Activated CD8-positive, alpha-beta T cell treated with anti-CD3 and anti-CD28 coated beads for 36 hours (primary cell): Measurements from ENCODE around the gene SMARCD3. TPM values are rescaled to one million over a fixed set of nuclear protein-coding genes. Genes with fewer than 3 reads are reported as not detected.

Experiments used
- ATAC-seq: fragments of 200-7000 bp; cut with Tn5 transposase; one replicate; pipeline ENCODE4 v1.10.0; 2021; ENCODE audit warnings: mild to moderate bottlenecking, moderate library complexity
- CTCF ChIA-PET: fragments of 350-600 bp; sonication (Branson Sonifier 250); formaldehyde crosslinking; loops from one replicate; lab custom pipeline; 2021; ENCODE audit warnings: antibody characterized with exemption; lab: Charles Lee
- POLR2A ChIA-PET: fragments of 350-600 bp; sonication (Branson Sonifier 250); formaldehyde crosslinking; loops from one replicate; lab custom pipeline; 2021; ENCODE audit warnings: antibody characterized with exemption; lab: Charles Lee
- DNase-seq: peaks from one replicate; pipeline ENCODE4 v3.0.0-alpha.2; 2020
- H3K27ac Mint-ChIP-seq: one replicate; pipeline ENCODE4 v1.8.0; 2021; ENCODE audit warnings: mild to moderate bottlenecking, mixed read lengths
- H3K27me3 Mint-ChIP-seq: one replicate; pipeline ENCODE4 v1.8.0; 2021; ENCODE audit warnings: mixed read lengths
- H3K36me3 Mint-ChIP-seq: one replicate; pipeline ENCODE4 v1.8.0; 2021; ENCODE audit warnings: low read depth, mixed read lengths
- H3K4me1 Mint-ChIP-seq: one replicate; pipeline ENCODE4 v1.8.0; 2021; ENCODE audit warnings: low read depth, mixed read lengths
- H3K4me3 Mint-ChIP-seq: one replicate; pipeline ENCODE4 v1.8.0; 2021; ENCODE audit warnings: mild to moderate bottlenecking, moderate library complexity, mixed read lengths
- H3K9me3 Mint-ChIP-seq: one replicate; pipeline ENCODE4 v1.8.0; 2021; ENCODE audit warnings: mixed read lengths
- intact Hi-C: fragments of 100-400 bp; cut with micrococcal nuclease; formaldehyde crosslinking; loops from one replicate; pipeline ENCODE4 v1.10.0; 2022
- total RNA-seq, 2 experiments: library from RNA; stranded (reverse); gene quantifications; one replicate each; pipeline ENCODE4 v1.2.3, GENCODE V29; 2021
- TF ChIP-seq, protein P1 (sequence below): fragments of 200-600 bp; IDR thresholded peaks from one replicate; pipeline ENCODE4 v1.8.0; 2022; ENCODE audit warnings: antibody characterized with exemption, mild to moderate bottlenecking

The SMARCD3 gene
- total RNA-seq, 2 experiments from 2014 or later = 8.2 to 8.9 TPM

DNA sequence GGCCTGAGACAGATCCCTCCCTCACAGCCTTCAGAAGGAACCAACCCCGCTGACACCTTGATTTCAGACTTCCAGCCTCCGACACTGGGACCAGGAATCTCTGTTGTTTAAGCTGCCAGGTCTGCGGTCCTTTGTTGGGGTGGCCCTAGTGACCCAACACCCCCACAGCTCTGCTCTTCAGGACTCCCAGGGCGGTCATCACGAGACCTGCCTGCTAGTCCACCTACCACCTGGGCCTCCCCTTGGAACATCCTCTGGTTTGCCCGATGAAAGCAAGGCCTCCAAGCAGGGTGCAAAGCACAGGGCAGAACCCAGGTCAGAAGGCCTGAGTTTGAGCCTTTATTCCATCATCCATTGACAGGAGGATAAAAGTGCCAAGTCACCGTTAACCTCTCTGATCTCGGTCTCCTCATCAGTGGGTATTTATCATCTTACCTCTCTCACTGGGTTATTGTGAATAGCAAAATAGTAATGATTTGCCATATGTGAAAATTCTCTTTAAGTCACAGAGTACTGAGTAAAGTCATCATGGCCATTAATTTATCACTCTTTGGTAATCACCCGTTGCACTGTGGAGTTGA, 16.9 kb upstream of the SMARCD3 start:
- Mint-ChIP-seq H3K27ac (no peak overlapping the region), H3K36me3 (no peaks in the 10 kb centered on the region), H3K9me3 (no peaks in the 10 kb centered on the region), H3K27me3 (no peaks in the 10 kb centered on the region), H3K4me3 (no peak overlapping the region), H3K4me1 (no peaks in the 10 kb centered on the region)
- CTCF ChIA-PET = interaction anchor here (0.9 kb wide), 1 partner anchor 10 kb away, joined by 3 read pairs; no protein-coding TSS in a partner anchor
- TF ChIP-seq, protein P1, sequence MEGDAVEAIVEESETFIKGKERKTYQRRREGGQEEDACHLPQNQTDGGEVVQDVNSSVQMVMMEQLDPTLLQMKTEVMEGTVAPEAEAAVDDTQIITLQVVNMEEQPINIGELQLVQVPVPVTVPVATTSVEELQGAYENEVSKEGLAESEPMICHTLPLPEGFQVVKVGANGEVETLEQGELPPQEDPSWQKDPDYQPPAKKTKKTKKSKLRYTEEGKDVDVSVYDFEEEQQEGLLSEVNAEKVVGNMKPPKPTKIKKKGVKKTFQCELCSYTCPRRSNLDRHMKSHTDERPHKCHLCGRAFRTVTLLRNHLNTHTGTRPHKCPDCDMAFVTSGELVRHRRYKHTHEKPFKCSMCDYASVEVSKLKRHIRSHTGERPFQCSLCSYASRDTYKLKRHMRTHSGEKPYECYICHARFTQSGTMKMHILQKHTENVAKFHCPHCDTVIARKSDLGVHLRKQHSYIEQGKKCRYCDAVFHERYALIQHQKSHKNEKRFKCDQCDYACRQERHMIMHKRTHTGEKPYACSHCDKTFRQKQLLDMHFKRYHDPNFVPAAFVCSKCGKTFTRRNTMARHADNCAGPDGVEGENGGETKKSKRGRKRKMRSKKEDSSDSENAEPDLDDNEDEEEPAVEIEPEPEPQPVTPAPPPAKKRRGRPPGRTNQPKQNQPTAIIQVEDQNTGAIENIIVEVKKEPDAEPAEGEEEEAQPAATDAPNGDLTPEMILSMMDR = no peak
- no peak for ATAC-seq
- no peak for DNase-seq
- POLR2A ChIA-PET = no interaction called here
- intact Hi-C loops = no loop called here

DNA sequence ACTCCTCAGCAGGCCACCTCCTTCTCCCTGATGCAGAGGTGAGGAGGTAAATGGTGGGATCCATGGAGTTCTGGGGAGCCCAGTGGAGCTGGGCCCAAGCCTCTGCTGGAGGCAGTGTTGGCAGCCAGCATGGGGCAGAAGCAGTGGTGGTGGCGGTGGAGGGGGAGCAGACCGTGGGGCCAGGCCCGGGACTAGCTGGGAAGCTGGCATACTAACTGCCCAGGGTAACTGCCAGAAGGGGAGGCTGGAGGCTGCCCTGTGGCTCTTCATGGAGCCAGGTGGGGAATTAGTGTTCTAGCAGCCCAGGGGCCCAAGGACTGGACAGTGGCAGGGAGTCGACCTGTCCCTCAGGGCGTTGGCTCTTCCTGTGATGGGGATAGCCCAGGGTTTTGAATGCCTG, 16.1 kb upstream of the SMARCD3 start:
- CTCF ChIA-PET = interaction anchor here (0.9 kb wide), 1 partner anchor 9 kb away, joined by 3 read pairs; no protein-coding TSS in a partner anchor
- no peak for DNase-seq
- no peaks in the 10 kb centered on the region for H3K4me1 Mint-ChIP-seq
- H3K36me3 Mint-ChIP-seq = no peaks in the 10 kb centered on the region
- H3K27me3 Mint-ChIP-seq = no peaks in the 10 kb centered on the region
- no peak for ATAC-seq
- no peak overlapping the region for H3K4me3 Mint-ChIP-seq
- H3K9me3 Mint-ChIP-seq = no peaks in the 10 kb centered on the region
- intact Hi-C loops = loop anchor here (5.0 kb wide), 1 partner anchor 188 kb away; no protein-coding TSS in a partner anchor
- TF ChIP-seq, protein P1 = no peak
- POLR2A ChIA-PET = no interaction called here
- no peak overlapping the region for H3K27ac Mint-ChIP-seq

DNA sequence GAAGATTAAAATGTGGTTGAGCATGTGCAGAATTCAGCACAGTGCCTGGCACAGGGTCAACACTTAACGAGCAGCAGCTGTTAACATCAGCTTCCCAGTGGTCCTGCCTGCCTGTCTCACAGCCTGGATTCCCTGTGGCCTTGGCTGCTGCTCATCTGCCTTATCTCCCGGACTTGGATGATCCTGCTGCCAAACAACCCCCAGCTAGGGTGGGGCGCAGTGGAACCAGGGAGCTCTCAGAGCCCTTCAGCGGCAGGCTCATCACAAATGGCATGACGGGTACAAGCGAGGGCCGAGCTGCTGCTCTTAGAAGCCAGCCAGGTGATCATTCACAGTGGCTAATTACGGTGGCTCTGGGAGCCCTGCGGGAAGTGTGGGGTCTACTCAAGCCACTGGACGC, 13.0 kb upstream of the SMARCD3 start:
- no peaks in the 10 kb centered on the region for H3K9me3 Mint-ChIP-seq
- ChIA-PET CTCF (interaction anchor here (0.9 to 2.5 kb wide), 2 partner anchors 15 to 17 kb away, joined by 5 to 14 read pairs; no protein-coding TSS in a partner anchor), POLR2A (interaction anchor here (1.0 to 1.6 kb wide), 4 partner anchors 12 to 101 kb away, joined by 3 read pairs; no protein-coding TSS in a partner anchor)
- H3K27ac Mint-ChIP-seq = no peak overlapping the region
- H3K4me3 Mint-ChIP-seq = no peak overlapping the region
- DNase-seq (no peak), ATAC-seq (no peak)
- TF ChIP-seq, protein P1 = no peak
- no peaks in the 10 kb centered on the region for H3K27me3 Mint-ChIP-seq
- intact Hi-C loops = loop anchor here (5.0 kb wide), 1 partner anchor 191 kb away; no protein-coding TSS in a partner anchor
- H3K36me3 Mint-ChIP-seq = no peaks in the 10 kb centered on the region
- no peaks in the 10 kb centered on the region for H3K4me1 Mint-ChIP-seq

DNA sequence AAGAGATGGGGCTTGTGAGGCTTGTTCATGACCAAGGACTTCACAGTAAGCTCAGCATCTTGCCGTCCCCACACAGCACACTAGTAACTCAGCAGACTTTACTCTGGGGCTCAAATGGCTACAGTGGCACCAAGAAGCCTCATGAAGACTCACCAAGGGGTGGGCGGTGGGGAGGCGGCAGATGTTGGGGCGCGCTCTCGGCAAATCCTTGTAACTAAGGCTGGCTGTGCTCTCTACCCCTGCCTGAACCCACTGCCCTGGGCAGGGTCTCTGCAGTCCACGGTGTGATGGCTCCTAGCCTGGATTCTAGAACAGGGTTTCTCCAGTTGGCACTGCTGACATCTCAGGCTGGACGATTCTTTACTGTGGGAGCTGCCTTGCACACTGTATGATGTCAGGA, 12.4 kb upstream of the SMARCD3 start:
- CTCF ChIA-PET = interaction anchor here (0.9 kb wide), 1 partner anchor 15 kb away, joined by 5 read pairs; no protein-coding TSS in a partner anchor
- no peak for ATAC-seq
- Mint-ChIP-seq H3K27ac (no peak overlapping the region), H3K4me3 (no peak overlapping the region), H3K4me1 (no peaks in the 10 kb centered on the region), H3K9me3 (no peaks in the 10 kb centered on the region), H3K36me3 (no peaks in the 10 kb centered on the region), H3K27me3 (no peaks in the 10 kb centered on the region)
- no peak for DNase-seq
- POLR2A ChIA-PET = interaction anchor here (1.0 kb wide), 1 partner anchor 17 kb away, joined by 3 read pairs; no protein-coding TSS in a partner anchor
- TF ChIP-seq, protein P1 = no peak
- intact Hi-C loops = loop anchor here (5.0 kb wide), 1 partner anchor 191 kb away; no protein-coding TSS in a partner anchor

DNA sequence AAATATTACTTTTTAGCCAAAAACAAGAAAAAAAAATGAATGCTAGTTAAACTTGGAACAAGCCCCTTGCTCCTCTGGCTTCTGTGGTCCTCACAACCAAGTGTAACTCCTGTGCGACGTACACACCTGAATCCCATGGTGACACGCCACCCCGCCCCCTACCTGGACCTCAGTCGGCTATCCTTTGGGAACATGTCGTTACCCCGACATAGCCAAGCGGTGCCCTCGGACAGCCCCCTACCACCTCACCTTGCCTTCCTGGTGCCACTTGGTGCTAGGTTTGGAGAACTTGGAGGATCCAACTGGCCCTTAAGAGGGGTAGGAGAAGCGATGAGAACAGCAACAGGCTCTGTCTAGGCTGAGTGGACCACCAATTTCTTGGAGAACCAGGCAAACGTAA, 12.0 kb upstream of the SMARCD3 start:
- H3K9me3 Mint-ChIP-seq = no peaks in the 10 kb centered on the region
- no peak for ATAC-seq
- H3K27ac Mint-ChIP-seq = no peak overlapping the region
- POLR2A ChIA-PET = interaction anchor here (1.0 kb wide), 1 partner anchor 16 kb away, joined by 3 read pairs; no protein-coding TSS in a partner anchor
- TF ChIP-seq, protein P1 = no peak
- no peak for DNase-seq
- H3K36me3 Mint-ChIP-seq = no peaks in the 10 kb centered on the region
- CTCF ChIA-PET = interaction anchor here (0.8 kb wide), 1 partner anchor 8 kb away, joined by 3 read pairs; no protein-coding TSS in a partner anchor
- intact Hi-C loops = loop anchor here (5.0 kb wide), 1 partner anchor 192 kb away; no protein-coding TSS in a partner anchor
- H3K27me3 Mint-ChIP-seq = no peaks in the 10 kb centered on the region
- no peak overlapping the region for H3K4me3 Mint-ChIP-seq
- no peaks in the 10 kb centered on the region for H3K4me1 Mint-ChIP-seq
